Naive thymus-derived CD4-positive, alpha-beta T cell (primary cell): Measurements from ENCODE around the gene MBD5. TPM values are rescaled to one million over a fixed set of nuclear protein-coding genes. Genes with fewer than 3 reads are reported as not detected.

Experiments used
- ATAC-seq: fragments of 150-1000 bp; cut with Tn5 transposase; 2 replicates; pipeline ENCODE4 v1.10.0; 2021; ENCODE audit warnings: mild to moderate bottlenecking, moderate library complexity
- CTCF ChIA-PET: fragments of 350-600 bp; sonication (Branson Sonifier 250); formaldehyde crosslinking; loops from one replicate; lab custom pipeline; 2021; ENCODE audit warnings: antibody characterized with exemption; lab: Charles Lee
- POLR2A ChIA-PET: fragments of 350-600 bp; sonication (Branson Sonifier 250); formaldehyde crosslinking; loops from one replicate; lab custom pipeline; 2021; ENCODE audit warnings: antibody characterized with exemption, inconsistent platforms; lab: Charles Lee
- DNase-seq, 9 donors: peaks; one replicate each; pipeline versions ENCODE4 v3.0.0 to v3.0.0-alpha.2; 2020 to 2022; ENCODE audit warnings: mixed read lengths in 1 of 9
- H3K27ac ChIP-seq: one replicate; pipeline ENCODE4 v1.7.0; 2013; ENCODE audit warnings: mild to moderate bottlenecking, low read depth, low read length, moderate library complexity
- H3K27me3 ChIP-seq, 2 donors: one replicate each; pipeline ENCODE4 v1.7.0; 2013; ENCODE audit warnings: low read length in 2 of 2, mild to moderate bottlenecking in 2 of 2, moderate library complexity in 2 of 2; ENCODE audit not compliant: control insufficient read depth in 2 of 2, insufficient read depth in 2 of 2
- H3K36me3 ChIP-seq, 3 experiments: 1 replicate in 2 of 3; 2 replicates in 1 of 3; pipeline ENCODE4 v1.7.0; 2013; ENCODE audit warnings: low read length in 3 of 3, mild to moderate bottlenecking in 3 of 3, moderate library complexity in 1 of 3; ENCODE audit not compliant: insufficient read depth in 3 of 3, control insufficient read depth in 2 of 3
- H3K4me1 ChIP-seq, 2 donors: one replicate each; pipeline ENCODE4 v1.7.0; 2013; ENCODE audit warnings: low read length in 2 of 2, mild to moderate bottlenecking in 2 of 2, moderate library complexity in 1 of 2; ENCODE audit not compliant: control insufficient read depth in 2 of 2, insufficient read depth in 2 of 2
- H3K4me3 ChIP-seq: 2 replicates; pipeline ENCODE4 v1.7.0; 2013; ENCODE audit warnings: mild to moderate bottlenecking, low read length
- H3K9me3 ChIP-seq, 3 experiments: 1 replicate in 2 of 3; 2 replicates in 1 of 3; pipeline ENCODE4 v1.7.0; 2013; ENCODE audit warnings: low read length in 3 of 3; ENCODE audit not compliant: control insufficient read depth in 2 of 3
- H3K27ac Mint-ChIP-seq, 9 donors: one replicate each; pipeline ENCODE4 v1.8.0; 2020 to 2022; ENCODE audit warnings: mixed read lengths in 9 of 9, mild to moderate bottlenecking in 8 of 9, moderate library complexity in 5 of 9, inconsistent platforms in 2 of 9
- H3K27me3 Mint-ChIP-seq, 5 donors: one replicate each; pipeline ENCODE4 v1.8.0; 2021 to 2022; ENCODE audit warnings: mixed read lengths in 5 of 5, mild to moderate bottlenecking in 1 of 5
- H3K36me3 Mint-ChIP-seq, 5 donors: one replicate each; pipeline ENCODE4 v1.8.0; 2020 to 2022; ENCODE audit warnings: mixed read lengths in 5 of 5, mild to moderate bottlenecking in 3 of 5, inconsistent platforms in 1 of 5
- H3K4me1 Mint-ChIP-seq, 7 donors: one replicate each; pipeline ENCODE4 v1.8.0; 2020 to 2022; ENCODE audit warnings: mixed read lengths in 7 of 7, mild to moderate bottlenecking in 3 of 7, inconsistent platforms in 1 of 7
- H3K4me3 Mint-ChIP-seq, 10 donors: one replicate each; pipeline ENCODE4 v1.8.0; 2020 to 2022; ENCODE audit warnings: mild to moderate bottlenecking in 10 of 10, mixed read lengths in 10 of 10, moderate library complexity in 6 of 10, inconsistent platforms in 2 of 10
- H3K9me3 Mint-ChIP-seq, 11 donors: one replicate each; pipeline ENCODE4 v1.8.0; 2020 to 2022; ENCODE audit warnings: mixed read lengths in 11 of 11, mild to moderate bottlenecking in 4 of 11, inconsistent platforms in 1 of 11, moderate library complexity in 1 of 11
- intact Hi-C, 2 donors: fragments of 100-400 bp; cut with micrococcal nuclease; formaldehyde crosslinking; loops; one replicate each; pipeline ENCODE4 v1.15.1; 2023
- polyA plus RNA-seq, 2 donors: library from polyadenylated mRNA; unstranded; fragments of 300-500 nt; fragmentation: Illumina TruSeq; gene quantifications; one replicate each; pipeline ENCODE4 v1.2.3, GENCODE V29; 2021
- total RNA-seq, 6 experiments: library from RNA in 5 of 6; stranded (reverse) in 5 of 6; gene quantifications; 1 replicate in 5 of 6; 2 replicates in 1 of 6; pipeline ENCODE4 v1.2.3 and lab custom pipeline; 2021 to 2026

Gene MBD5
- total and polyA plus RNA-seq, 7 experiments from 2014 or later = 14.6 to 76.8 (median 58.6) TPM

GRCh38 chr2:148167855-148168254 is 147.0 kb downstream of the MBD5 start:
- ChIA-PET POLR2A (no interaction called here), CTCF (no interaction called here)
- no peaks in the 10 kb centered on the region for H3K27me3 Mint-ChIP-seq
- H3K9me3 Mint-ChIP-seq = peaks cover 0 to 9% (median 2%) of the 10 kb centered on the region in 11 donors
- Histone ChIP-seq H3K9me3 (no peaks in the 10 kb centered on the region), H3K27me3 (no peaks in the 10 kb centered on the region), H3K4me1 (no peaks in the 10 kb centered on the region), H3K27ac (no peak overlapping the region), H3K4me3 (no peak overlapping the region), H3K36me3 (no peaks in the 10 kb centered on the region)
- ATAC-seq (no peak), DNase-seq (no peak)
- intact Hi-C loops = no loop called here
- H3K27ac Mint-ChIP-seq = no peak overlapping the region
- no peak overlapping the region for H3K4me3 Mint-ChIP-seq
- H3K36me3 Mint-ChIP-seq = peaks cover 0 to 40% (median 31%) of the 10 kb centered on the region in 5 donors
- peaks cover 0 to 10% (median 0%) of the 10 kb centered on the region in 7 donors for H3K4me1 Mint-ChIP-seq

- POLR2A ChIA-PET = no interaction called here
- H3K27ac Mint-ChIP-seq = no peak overlapping the region
These were observed 151.4 kb downstream of the MBD5 start for GRCh38 chr2:148172131-148172753.

GRCh38 chr2:148173168-148173567 is 152.3 kb downstream of the MBD5 start:
- no peak for ATAC-seq
- peaks cover 0 to 7% (median 2%) of the 10 kb centered on the region in 11 donors for H3K9me3 Mint-ChIP-seq
- peaks cover 0 to 39% (median 33%) of the 10 kb centered on the region in 5 donors for H3K36me3 Mint-ChIP-seq
- no peak for DNase-seq
- no peaks in the 10 kb centered on the region for H3K27me3 ChIP-seq
- no peaks in the 10 kb centered on the region for H3K27me3 Mint-ChIP-seq
- CTCF ChIA-PET = interaction anchor here (0.7 kb wide), 1 partner anchor 380 kb away, joined by 3 read pairs; no protein-coding TSS in a partner anchor
- no peaks in the 10 kb centered on the region for H3K4me1 ChIP-seq
- no peak overlapping the region for H3K27ac ChIP-seq
- no peak overlapping the region for H3K4me3 ChIP-seq
- intact Hi-C loops = no loop called here
- POLR2A ChIA-PET = no interaction called here
- H3K27ac Mint-ChIP-seq = no peak overlapping the region
- peaks cover 0 to 5% (median 0%) of the 10 kb centered on the region in 7 donors for H3K4me1 Mint-ChIP-seq
- H3K9me3 ChIP-seq = no peaks in the 10 kb centered on the region
- H3K4me3 Mint-ChIP-seq = no peak overlapping the region
- no peaks in the 10 kb centered on the region for H3K36me3 ChIP-seq

More at GRCh38 chr2:148172131-148172753, 151.4 kb downstream of the MBD5 start:
- H3K27me3 Mint-ChIP-seq = no peaks in the 10 kb centered on the region
- H3K27me3 ChIP-seq = no peaks in the 10 kb centered on the region
- peaks cover 0 to 9% (median 2%) of the 10 kb centered on the region in 11 donors for H3K9me3 Mint-ChIP-seq
- H3K4me3 ChIP-seq = no peak overlapping the region
- H3K9me3 ChIP-seq = no peaks in the 10 kb centered on the region
- ATAC-seq = no peak
- no peaks in the 10 kb centered on the region for H3K36me3 ChIP-seq
- no peak overlapping the region for H3K4me3 Mint-ChIP-seq
- H3K27ac ChIP-seq = no peak overlapping the region
- intact Hi-C loops = no loop called here
- DNase-seq = no peak
- H3K36me3 Mint-ChIP-seq = peaks cover 0 to 38% (median 31%) of the 10 kb centered on the region in 5 donors
- peaks cover 0 to 5% (median 0%) of the 10 kb centered on the region in 7 donors for H3K4me1 Mint-ChIP-seq
- H3K4me1 ChIP-seq = no peaks in the 10 kb centered on the region
- CTCF ChIA-PET = interaction anchor here (0.7 kb wide), 1 partner anchor 381 kb away, joined by 3 read pairs; no protein-coding TSS in a partner anchor

- Mint-ChIP-seq H3K4me1 (peaks cover 0 to 5% (median 0%) of the 10 kb centered on the region in 7 donors), H3K9me3 (no peaks in the 10 kb centered on the region), H3K27me3 (no peaks in the 10 kb centered on the region), H3K36me3 (peaks cover 4 to 43% (median 37%) of the 10 kb centered on the region in 5 donors), H3K4me3 (no peak overlapping the region), H3K27ac (no peak overlapping the region)
- Histone ChIP-seq H3K4me3 (no peak overlapping the region), H3K36me3 (peaks cover 0 to 4% (median 2%) of the 10 kb centered on the region in 3 experiments), H3K27me3 (no peaks in the 10 kb centered on the region), H3K27ac (no peak overlapping the region), H3K9me3 (no peaks in the 10 kb centered on the region), H3K4me1 (no peaks in the 10 kb centered on the region)
- ATAC-seq = no peak
- intact Hi-C loops = no loop called here
- POLR2A ChIA-PET = no interaction called here
- CTCF ChIA-PET = no interaction called here
- DNase-seq = no peak
These were observed 156.7 kb downstream of the MBD5 start for GRCh38 chr2:148177559-148177958.

- CTCF ChIA-PET = no interaction called here
- no peaks in the 10 kb centered on the region for H3K4me1 ChIP-seq
- Mint-ChIP-seq H3K9me3 (no peaks in the 10 kb centered on the region), H3K4me1 (peaks cover 0 to 5% (median 0%) of the 10 kb centered on the region in 7 donors), H3K27me3 (no peaks in the 10 kb centered on the region), H3K27ac (no peak overlapping the region), H3K36me3 (peaks cover 4 to 57% (median 55%) of the 10 kb centered on the region in 5 donors), H3K4me3 (no peak overlapping the region)
- no peak overlapping the region for H3K27ac ChIP-seq
- peaks cover 0 to 7% (median 2%) of the 10 kb centered on the region in 3 experiments for H3K36me3 ChIP-seq
- DNase-seq = no peak
- POLR2A ChIA-PET = no interaction called here
- no peaks in the 10 kb centered on the region for H3K9me3 ChIP-seq
- no peak for ATAC-seq
- H3K4me3 ChIP-seq = no peak overlapping the region
- intact Hi-C loops = no loop called here
- H3K27me3 ChIP-seq = no peaks in the 10 kb centered on the region
These were observed 158.8 kb downstream of the MBD5 start for GRCh38 chr2:148179724-148180123.

- POLR2A ChIA-PET = no interaction called here
- Histone ChIP-seq H3K27ac (no peak overlapping the region), H3K27me3 (no peaks in the 10 kb centered on the region), H3K36me3 (peaks cover 0 to 7% (median 2%) of the 10 kb centered on the region in 3 experiments), H3K4me3 (no peak overlapping the region), H3K4me1 (no peaks in the 10 kb centered on the region), H3K9me3 (no peaks in the 10 kb centered on the region)
- H3K4me3 Mint-ChIP-seq = no peak overlapping the region
- no peak overlapping the region for H3K27ac Mint-ChIP-seq
- no peak for DNase-seq
- no peaks in the 10 kb centered on the region for H3K27me3 Mint-ChIP-seq
- H3K4me1 Mint-ChIP-seq = peaks cover 0 to 2% (median 0%) of the 10 kb centered on the region in 7 donors
- H3K36me3 Mint-ChIP-seq = peaks cover 11 to 78% (median 71%) of the 10 kb centered on the region in 5 donors
- intact Hi-C loops = no loop called here
- CTCF ChIA-PET = no interaction called here
- no peak for ATAC-seq
- H3K9me3 Mint-ChIP-seq = peaks cover 0 to 4% (median 1%) of the 10 kb centered on the region in 11 donors
These were observed 164.1 kb downstream of the MBD5 start for GRCh38 chr2:148184976-148185375.

- Histone ChIP-seq H3K27me3 (no peaks in the 10 kb centered on the region), H3K27ac (no peak overlapping the region), H3K4me1 (no peaks in the 10 kb centered on the region), H3K4me3 (no peak overlapping the region), H3K36me3 (no peaks in the 10 kb centered on the region), H3K9me3 (no peaks in the 10 kb centered on the region)
- Mint-ChIP-seq H3K27ac (no peak overlapping the region), H3K4me1 (peaks cover 0 to 12% (median 0%) of the 10 kb centered on the region in 7 donors), H3K9me3 (peaks cover 0 to 1% (median 0%) of the 10 kb centered on the region in 11 donors), H3K36me3 (peaks cover 0 to 3% (median 0%) of the 10 kb centered on the region in 5 donors), H3K27me3 (no peaks in the 10 kb centered on the region), H3K4me3 (no peak overlapping the region)
- DNase-seq (no peak), ATAC-seq (no peak)
- ChIA-PET POLR2A (no interaction called here), CTCF (no interaction called here)
- intact Hi-C loops = no loop called here
These were observed 174.0 kb downstream of the MBD5 start for GRCh38 chr2:148194882-148195281.
